Measurements from ENCODE around the gene PAXIP1.
"Not testable (repeated sequence)": the region's sequence is repeated elsewhere in the genome, so short reads cannot be mapped to it uniquely, and the experiment has no call there.

The PAXIP1 gene, protein sequence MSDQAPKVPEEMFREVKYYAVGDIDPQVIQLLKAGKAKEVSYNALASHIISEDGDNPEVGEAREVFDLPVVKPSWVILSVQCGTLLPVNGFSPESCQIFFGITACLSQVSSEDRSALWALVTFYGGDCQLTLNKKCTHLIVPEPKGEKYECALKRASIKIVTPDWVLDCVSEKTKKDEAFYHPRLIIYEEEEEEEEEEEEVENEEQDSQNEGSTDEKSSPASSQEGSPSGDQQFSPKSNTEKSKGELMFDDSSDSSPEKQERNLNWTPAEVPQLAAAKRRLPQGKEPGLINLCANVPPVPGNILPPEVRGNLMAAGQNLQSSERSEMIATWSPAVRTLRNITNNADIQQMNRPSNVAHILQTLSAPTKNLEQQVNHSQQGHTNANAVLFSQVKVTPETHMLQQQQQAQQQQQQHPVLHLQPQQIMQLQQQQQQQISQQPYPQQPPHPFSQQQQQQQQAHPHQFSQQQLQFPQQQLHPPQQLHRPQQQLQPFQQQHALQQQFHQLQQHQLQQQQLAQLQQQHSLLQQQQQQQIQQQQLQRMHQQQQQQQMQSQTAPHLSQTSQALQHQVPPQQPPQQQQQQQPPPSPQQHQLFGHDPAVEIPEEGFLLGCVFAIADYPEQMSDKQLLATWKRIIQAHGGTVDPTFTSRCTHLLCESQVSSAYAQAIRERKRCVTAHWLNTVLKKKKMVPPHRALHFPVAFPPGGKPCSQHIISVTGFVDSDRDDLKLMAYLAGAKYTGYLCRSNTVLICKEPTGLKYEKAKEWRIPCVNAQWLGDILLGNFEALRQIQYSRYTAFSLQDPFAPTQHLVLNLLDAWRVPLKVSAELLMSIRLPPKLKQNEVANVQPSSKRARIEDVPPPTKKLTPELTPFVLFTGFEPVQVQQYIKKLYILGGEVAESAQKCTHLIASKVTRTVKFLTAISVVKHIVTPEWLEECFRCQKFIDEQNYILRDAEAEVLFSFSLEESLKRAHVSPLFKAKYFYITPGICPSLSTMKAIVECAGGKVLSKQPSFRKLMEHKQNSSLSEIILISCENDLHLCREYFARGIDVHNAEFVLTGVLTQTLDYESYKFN

GRCh38 chr7:155003092-155003375, at the start of gene PAXIP1:
PAXIP1 (minus strand) TSS chr7:155003124; CDS start chr7:155002929, 195 bp downstream.
- DNase-seq = peak; percentile 57

DNA sequence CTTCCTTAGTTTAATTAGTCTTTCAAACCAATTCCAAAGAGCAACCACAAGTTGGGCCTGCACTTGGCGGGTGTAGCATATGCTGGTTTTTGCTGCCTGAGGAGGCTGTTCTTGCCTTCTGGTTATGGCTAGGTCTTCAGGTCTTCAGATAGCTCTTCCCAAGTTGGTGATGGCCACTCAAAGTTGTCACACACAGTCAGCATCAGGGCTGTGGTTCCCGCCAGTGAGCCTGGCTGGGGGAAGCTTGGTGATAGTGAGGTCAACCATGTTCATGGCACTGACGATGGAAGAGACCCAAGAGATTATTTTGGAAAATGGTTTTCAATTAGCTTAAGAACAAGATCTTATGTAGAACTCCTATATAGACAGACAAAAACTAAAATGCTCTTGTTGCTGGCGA, 48.4 kb upstream of the PAXIP1 start:
- DNase-seq = no peak

DNA sequence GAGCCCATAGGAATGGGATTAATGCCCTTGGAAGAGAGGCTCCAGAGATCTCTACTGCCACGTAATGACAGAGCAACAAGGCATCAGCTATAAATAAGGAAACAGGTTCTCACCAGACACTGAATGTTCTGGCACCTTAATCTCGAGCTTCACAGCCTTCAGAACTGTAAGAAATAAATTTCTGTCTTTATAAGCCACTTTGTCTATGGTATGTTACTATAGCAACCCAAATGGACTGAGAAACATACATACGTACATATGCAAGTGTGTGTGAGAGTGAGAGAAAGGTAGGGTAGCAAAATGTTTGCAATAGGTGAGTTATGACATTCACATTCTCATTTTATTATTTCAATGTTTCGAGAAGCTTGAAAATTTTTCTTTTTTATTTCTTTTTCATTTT, 45.1 kb upstream of the PAXIP1 start:
- no peak for DNase-seq

DNA sequence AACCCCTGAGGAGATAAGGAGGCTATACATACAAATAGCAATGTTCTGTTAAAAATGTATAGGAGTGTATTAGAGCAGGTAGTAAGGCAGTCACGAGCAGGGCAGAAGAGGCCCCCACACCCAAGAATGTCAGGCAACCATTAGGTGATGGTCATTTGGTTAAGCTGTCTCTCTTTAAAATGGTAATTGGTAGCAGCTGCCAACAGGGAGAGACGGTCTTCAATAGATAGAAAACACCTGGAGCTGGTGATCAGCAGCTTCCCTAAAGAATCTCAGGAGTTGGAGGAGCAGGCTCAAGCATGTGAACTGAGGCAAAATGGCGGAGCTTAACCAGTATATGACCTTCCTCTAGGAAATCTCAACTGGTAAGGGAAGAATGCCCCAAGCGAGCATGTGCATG, 40.8 kb upstream of the PAXIP1 start:
- DNase-seq = no peak

DNA sequence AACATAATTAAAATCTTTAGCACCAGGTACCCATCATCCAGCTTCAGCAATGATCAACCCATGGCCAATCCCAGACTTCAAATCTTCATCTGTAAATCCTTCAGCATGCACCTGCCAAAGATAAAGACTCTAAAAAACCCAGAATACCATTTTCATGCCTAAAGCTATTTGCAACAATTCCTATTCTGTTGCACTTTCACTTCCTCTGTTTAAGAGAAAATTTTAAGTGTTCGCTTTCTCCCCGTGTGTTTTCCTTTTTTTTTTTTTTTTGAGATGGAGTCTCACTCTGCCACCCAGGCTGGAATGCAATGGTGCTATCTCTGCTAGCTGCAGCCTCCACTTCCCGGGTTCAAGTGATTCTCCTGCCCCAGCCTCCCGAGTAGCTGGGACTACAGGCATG, 35.4 kb upstream of the PAXIP1 start:
- no peak for DNase-seq

GRCh38 chr7:155034495-155034894, 31.6 kb upstream of the PAXIP1 start:
- not testable (repeated sequence) for DNase-seq

DNA sequence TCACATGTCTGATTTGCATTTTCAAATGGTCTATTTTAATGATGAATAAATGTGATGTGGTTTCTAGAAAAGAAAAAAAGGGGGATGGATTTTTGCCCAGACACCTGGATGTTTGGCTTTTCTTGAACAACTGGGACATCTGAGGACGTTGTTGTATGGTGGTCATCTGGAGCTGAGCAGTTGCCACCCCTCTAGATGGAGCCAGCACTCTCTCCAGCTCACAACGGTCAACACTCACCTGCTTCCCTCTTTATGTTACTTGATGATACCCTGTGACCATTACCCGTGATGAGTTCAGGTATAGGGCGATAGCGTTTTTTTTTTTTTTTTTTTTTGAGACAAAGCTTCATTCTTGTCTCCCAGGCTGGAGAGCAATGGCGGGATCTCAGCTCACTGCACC, 30.1 kb upstream of the PAXIP1 start:
- DNase-seq = no peak

DNA sequence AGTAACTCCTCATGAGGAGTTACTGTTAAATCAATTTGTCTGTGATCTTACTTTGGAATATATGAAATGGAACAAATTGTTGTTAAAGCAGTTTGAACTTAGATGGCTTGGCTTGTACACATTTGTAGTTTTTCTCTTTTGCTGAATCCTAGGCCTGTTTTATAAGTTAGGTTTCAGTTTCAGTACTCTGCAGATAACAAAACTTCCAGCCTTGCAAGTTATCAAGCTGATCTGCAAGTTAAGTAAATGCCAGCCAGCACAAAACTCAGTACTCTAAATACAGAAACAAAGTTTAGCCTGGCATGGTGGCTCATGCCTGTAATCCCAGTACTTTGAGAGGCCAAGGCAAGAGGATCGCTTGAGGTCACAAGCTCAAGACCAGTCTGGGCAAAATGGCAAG, 25.0 kb upstream of the PAXIP1 start:
- no peak for DNase-seq

DNA sequence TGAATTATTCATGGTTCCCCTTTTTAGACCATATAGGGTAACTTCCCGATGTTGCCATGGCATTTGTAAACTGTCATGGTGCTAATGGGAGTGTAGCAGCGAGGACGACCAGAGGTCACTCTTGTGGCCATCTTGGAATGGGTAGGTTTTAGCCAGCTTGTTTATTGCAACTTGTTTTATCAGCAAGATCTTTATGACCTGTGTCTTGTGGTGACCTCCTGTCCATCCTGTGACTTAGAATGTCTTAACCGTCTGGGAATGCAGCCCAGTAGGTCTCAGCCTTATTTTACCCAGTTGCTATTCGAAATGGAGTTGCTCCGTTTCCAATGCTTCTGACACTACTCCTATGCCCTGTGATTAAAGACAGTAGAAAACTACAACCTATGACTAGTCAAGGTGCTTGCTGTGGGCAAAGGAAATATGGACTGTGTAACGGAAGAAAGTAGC, 18.8 kb upstream of the PAXIP1 start:
- no peak for DNase-seq

- no peak for DNase-seq
Measured at GRCh38 chr7:155020996-155021395, 18.1 kb upstream of the PAXIP1 start.

DNA sequence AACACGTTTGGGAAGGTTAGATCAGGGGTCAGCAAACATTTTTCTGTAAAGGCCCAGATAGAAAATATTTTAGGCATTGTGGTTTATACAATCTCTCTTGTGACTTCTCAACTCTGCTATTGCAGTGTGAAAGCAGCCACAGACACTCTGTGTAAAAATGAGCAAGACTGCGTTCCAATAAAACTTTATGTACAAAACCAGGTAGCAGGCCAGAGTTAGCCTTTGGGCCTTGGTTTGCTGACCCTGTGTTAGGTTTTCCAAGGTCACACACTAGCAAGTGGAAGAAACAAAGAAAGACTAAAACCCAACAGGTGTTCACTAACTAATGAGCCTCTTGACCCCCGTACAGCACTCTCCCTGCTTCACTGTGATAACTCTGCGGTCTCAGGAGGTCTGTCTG, 14.9 kb upstream of the PAXIP1 start:
- DNase-seq = no peak

GRCh38 chr7:155011086-155011485, 8.2 kb upstream of the PAXIP1 start:
- DNase-seq = no peak

DNA sequence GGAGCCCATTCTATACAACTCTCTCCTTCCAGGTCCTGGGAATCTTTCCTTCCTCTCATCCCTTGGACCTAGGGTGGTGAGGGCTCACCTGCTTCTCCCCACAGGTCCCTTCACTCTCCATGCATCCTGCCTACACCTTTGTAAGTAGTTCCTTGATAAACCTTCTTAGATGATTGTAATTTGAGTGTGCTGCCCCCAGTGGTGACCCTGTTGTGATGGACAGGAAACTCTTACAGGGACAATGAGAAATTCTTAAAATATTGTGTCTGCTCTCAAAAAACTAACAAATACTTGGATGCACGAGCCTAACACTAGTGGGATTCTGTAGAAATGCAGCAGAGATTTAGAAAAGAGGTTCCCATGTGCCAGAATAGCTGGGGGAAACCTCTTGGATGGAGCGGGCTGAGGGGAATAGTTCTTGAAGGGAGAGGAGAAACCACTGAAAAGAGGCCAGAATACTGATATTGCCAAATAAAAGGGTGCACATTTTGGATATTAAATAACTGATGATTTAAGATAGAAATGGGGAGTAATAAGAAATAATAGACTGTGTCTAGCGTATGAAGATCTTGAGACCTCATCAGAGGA, 6.7 kb upstream of the PAXIP1 start:
- no peak for DNase-seq

GRCh38 chr7:155007947-155008346, 5.0 kb upstream of the PAXIP1 start:
- DNase-seq = no peak

- peak; percentile 56 for DNase-seq
Measured at GRCh38 chr7:155003376-155004214, 671 bp upstream of the PAXIP1 start.

DNA sequence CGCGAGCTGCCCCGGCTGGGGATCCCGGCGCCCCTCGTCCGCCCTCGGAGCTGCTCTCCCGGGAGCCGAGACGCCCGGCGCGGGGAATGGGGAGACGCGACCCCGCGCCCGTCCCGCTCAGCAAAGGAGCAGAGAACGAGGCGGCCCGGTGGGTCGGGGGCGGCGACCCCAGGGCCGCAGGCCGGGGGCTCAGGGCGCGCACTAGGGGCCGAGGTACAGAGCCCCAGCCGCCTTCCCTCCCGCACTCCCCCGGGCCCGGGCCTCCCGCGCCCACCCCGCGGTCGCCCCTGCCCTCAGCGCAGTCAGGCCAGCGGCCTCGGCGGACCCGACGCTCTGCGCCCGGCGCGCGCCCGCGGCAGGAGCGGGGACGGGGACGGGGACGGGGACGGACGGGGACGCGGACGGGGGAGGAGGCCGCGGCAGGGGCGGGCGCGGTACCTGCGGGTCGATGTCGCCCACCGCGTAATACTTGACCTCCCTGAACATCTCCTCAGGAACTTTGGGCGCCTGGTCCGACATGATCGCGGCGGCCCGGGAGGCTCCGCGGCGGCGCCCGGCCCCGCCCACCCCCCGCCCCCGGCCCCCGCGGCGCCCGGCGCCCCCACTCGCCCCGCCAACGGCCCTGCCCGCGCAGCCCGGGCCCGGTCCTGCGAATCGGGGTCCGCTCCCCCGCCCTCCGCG, 373 bp downstream of the PAXIP1 start:
- peak; percentile 53 for DNase-seq

GRCh38 chr7:155001756-155002410, 1.0 kb downstream of the PAXIP1 start:
- no peak for DNase-seq

DNA sequence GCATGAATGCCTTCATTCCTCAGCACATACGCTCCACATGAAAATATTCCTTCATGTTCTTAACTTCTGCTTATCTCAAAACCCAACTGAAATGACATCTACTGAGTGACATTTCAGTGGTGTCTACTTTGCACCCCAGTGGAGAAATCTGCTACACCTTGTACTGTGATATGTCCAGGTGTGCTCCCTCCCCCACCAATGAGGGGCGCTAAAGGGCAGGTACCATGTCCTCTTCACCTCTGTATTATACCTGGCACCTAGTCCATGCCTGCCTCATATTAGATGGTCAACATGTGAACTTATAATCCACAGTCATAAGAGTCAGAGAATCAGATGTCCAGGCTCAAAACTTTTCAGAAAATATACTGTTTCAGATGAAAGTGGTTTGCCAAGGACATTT, 2.1 kb downstream of the PAXIP1 start:
- no peak for DNase-seq

DNA sequence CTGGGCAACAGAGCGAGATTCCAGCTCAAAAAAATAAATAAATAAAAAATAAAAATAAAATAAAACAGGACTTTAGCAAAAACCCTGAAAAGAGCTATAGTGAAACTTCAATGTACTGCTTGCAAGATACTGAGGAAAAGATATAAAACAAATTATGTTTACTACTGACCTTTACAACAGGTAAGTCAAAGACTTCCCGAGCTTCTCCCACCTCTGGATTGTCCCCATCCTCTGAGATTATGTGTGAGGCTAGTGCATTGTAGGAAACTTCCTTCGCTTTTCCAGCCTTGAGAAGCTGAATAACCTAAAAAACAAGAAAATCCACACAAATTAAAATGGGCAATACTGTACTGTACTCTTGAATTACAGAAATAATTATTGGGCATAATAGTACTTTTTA, 4.4 kb downstream of the PAXIP1 start:
- DNase-seq = no peak

GRCh38 chr7:154997840-154998370, 5.0 kb downstream of the PAXIP1 start:
- DNase-seq = no peak

GRCh38 chr7:154996756-154997155, 6.2 kb downstream of the PAXIP1 start:
- no peak for DNase-seq
